WTC11 (cell line): ENCODE data around the gene CHST1. TPM values are rescaled to one million over a fixed set of nuclear protein-coding genes. Genes with fewer than 3 reads are reported as not detected.

ENCODE experiments used
- ATF2 ChIP-seq: sonication (generic); formaldehyde crosslinking; IDR thresholded peaks from 2 replicates; pipeline ENCODE4 v1.8.1; 2022; ENCODE audit warnings: low read depth, missing genetic modification reagents, borderline replicate concordance
- E2F1 ChIP-seq: sonication (generic); formaldehyde crosslinking; IDR thresholded peaks from 2 replicates; pipeline ENCODE4 v1.8.0; 2022; ENCODE audit warnings: mild to moderate bottlenecking, missing genetic modification reagents
- E2F4 ChIP-seq: sonication (generic); formaldehyde crosslinking; IDR thresholded peaks from 2 replicates; pipeline ENCODE4 v1.8.1; 2022; ENCODE audit warnings: low read depth, mild to moderate bottlenecking, moderate library complexity, missing genetic modification reagents, borderline replicate concordance
- ELF4 ChIP-seq: sonication (generic); formaldehyde crosslinking; IDR thresholded peaks from 2 replicates; pipeline ENCODE4 v1.8.1; 2022; ENCODE audit warnings: low read depth, mild to moderate bottlenecking, moderate library complexity, missing genetic modification reagents
- ETV6 ChIP-seq: sonication (generic); formaldehyde crosslinking; IDR thresholded peaks from 2 replicates; pipeline ENCODE4 v1.8.1; 2022; ENCODE audit warnings: mild to moderate bottlenecking, missing genetic modification reagents
- GTF2I ChIP-seq: fragments of 250-450 bp; sonication (Bioruptor Pico); conservative IDR thresholded peaks from 2 replicates; pipeline ENCODE4 v1.4.0; 2021; ENCODE audit warnings: mild to moderate bottlenecking
- IRF2 ChIP-seq: sonication (generic); formaldehyde crosslinking; IDR thresholded peaks from 2 replicates; pipeline ENCODE4 v1.8.0; 2022; ENCODE audit warnings: low read depth, missing genetic modification reagents, borderline replicate concordance
- MLX ChIP-seq: sonication (generic); formaldehyde crosslinking; IDR thresholded peaks from 2 replicates; pipeline ENCODE4 v1.8.1; 2023; ENCODE audit warnings: mild to moderate bottlenecking, missing genetic modification reagents, moderate library complexity
- NR1H2 ChIP-seq: sonication (generic); formaldehyde crosslinking; IDR thresholded peaks from 2 replicates; pipeline ENCODE4 v1.9.0; 2021; ENCODE audit warnings: mild to moderate bottlenecking, moderate library complexity, missing genetic modification reagents
- TEAD1 ChIP-seq: sonication (generic); formaldehyde crosslinking; IDR thresholded peaks from 2 replicates; pipeline ENCODE4 v1.8.0; 2022; ENCODE audit warnings: mild to moderate bottlenecking, missing genetic modification reagents
- TEAD4 ChIP-seq: sonication (generic); formaldehyde crosslinking; IDR thresholded peaks from 2 replicates; pipeline ENCODE4 v1.8.0; 2022; ENCODE audit warnings: mild to moderate bottlenecking, missing genetic modification reagents
- TP53 ChIP-seq: sonication (generic); formaldehyde crosslinking; IDR thresholded peaks from 2 replicates; pipeline ENCODE4 v1.8.1; 2023; ENCODE audit warnings: mild to moderate bottlenecking, missing genetic modification reagents
- ZBTB43 ChIP-seq: sonication (generic); formaldehyde crosslinking; IDR thresholded peaks from 2 replicates; pipeline ENCODE4 v1.8.1; 2023; ENCODE audit warnings: mild to moderate bottlenecking, missing genetic modification reagents
- ZNF138 ChIP-seq: sonication (generic); formaldehyde crosslinking; conservative IDR thresholded peaks from 2 replicates; pipeline ENCODE4 v1.8.1; 2022; ENCODE audit warnings: mild to moderate bottlenecking, moderate library complexity, missing genetic modification reagents
- ZNF425 ChIP-seq: fragments of 250-450 bp; sonication (Bioruptor Pico); conservative IDR thresholded peaks from 2 replicates; pipeline ENCODE4 v1.9.0; 2021; ENCODE audit warnings: mild to moderate bottlenecking
- ZNF532 ChIP-seq: fragments of 250-450 bp; sonication (Bioruptor Pico); IDR thresholded peaks from 2 replicates; pipeline ENCODE4 v1.9.0; 2021; ENCODE audit warnings: mild to moderate bottlenecking, borderline replicate concordance
- total RNA-seq: library from RNA; stranded (reverse); gene quantifications from 3 replicates; pipeline ENCODE4 v1.2.3, GENCODE V29; 2021

Gene CHST1
- total RNA-seq, 1 experiment from 2014 or later = 2.4 TPM

- TF ChIP-seq MLX (CRISPR knock-in tag) = no peak
- TF ChIP-seq ATF2 (CRISPR knock-in tag) = no peak
- TF ChIP-seq ZNF425 (CRISPR knock-in tag) = no peak
- TF ChIP-seq ELF4 (CRISPR knock-in tag) = no peak
- 0 out of 2 replicates have a peak, but pooled peaks have one; percentile 15 for TF ChIP-seq ZBTB43 (CRISPR knock-in tag)
- no peak for TF ChIP-seq NR1H2 (CRISPR knock-in tag)
- TF ChIP-seq E2F1 = no peak
- no peak for TF ChIP-seq TEAD1 (CRISPR knock-in tag)
- no peak for TF ChIP-seq ZNF138 (CRISPR knock-in tag)
- no peak for TF ChIP-seq E2F4
- TF ChIP-seq ZNF532 (CRISPR knock-in tag) = no peak
- no peak for TF ChIP-seq TEAD4 (CRISPR knock-in tag)
- no peak for TF ChIP-seq IRF2
- no peak; the same call in 1 of the 2 replicates for TF ChIP-seq ETV6
- no peak for TF ChIP-seq GTF2I (CRISPR knock-in tag)
- 0 out of 2 replicates have a peak, but pooled peaks have one; percentile 24 for TF ChIP-seq TP53
- TF ChIP-seq, all 79 proteins: peak for 6
These were observed 10.1 kb downstream of the CHST1 start (continued) for GRCh38 chr11:45655347-45655756.
